B cell (primary cell): ENCODE data around the gene CRYBG3. TPM values are rescaled to one million over a fixed set of nuclear protein-coding genes. Genes with fewer than 3 reads are reported as not detected.

Source experiments
- ATAC-seq: fragments of 200-7000 bp; cut with Tn5 transposase; one replicate; pipeline ENCODE4 v1.10.0; 2021; ENCODE audit warnings: low read depth, mild to moderate bottlenecking, moderate number of reproducible peaks, moderate library complexity
- CTCF ChIA-PET: fragments of 350-600 bp; sonication (Branson Sonifier 250); formaldehyde crosslinking; loops from one replicate; lab custom pipeline; 2021; ENCODE audit warnings: antibody characterized with exemption, inconsistent platforms; lab: Charles Lee
- POLR2A ChIA-PET: fragments of 350-600 bp; sonication (Branson Sonifier 250); formaldehyde crosslinking; loops from one replicate; lab custom pipeline; 2021; ENCODE audit warnings: antibody characterized with exemption; lab: Charles Lee
- DNase-seq: peaks from one replicate; pipeline ENCODE4 v3.0.0; 2013
- H2AFZ ChIP-seq: 2 replicates; pipeline ENCODE4 v1.6.1; 2012; ENCODE audit warnings: mild to moderate bottlenecking, low read depth, low read length; ENCODE audit not compliant: insufficient read depth, poor library complexity, severe bottlenecking
- H3K27ac ChIP-seq, 2 donors: 1 replicate in 1 of 2; 2 replicates in 1 of 2; pipeline ENCODE4 v1.5.1; 2012 to 2013; ENCODE audit warnings: low read length in 2 of 2, mild to moderate bottlenecking in 2 of 2, moderate library complexity in 1 of 2
- H3K27me3 ChIP-seq, 4 experiments: fragments of 200-600 bp in 1 of 4; sonication (generic) in 1 of 4; replicated peaks in 1 of 4; 1 replicate in 2 of 4; 2 replicates in 2 of 4; pipeline versions ENCODE4 v1.6.1 to v1.7.0; 2013 to 2016; ENCODE audit warnings: low read length in 3 of 4, mild to moderate bottlenecking in 2 of 4, mixed read lengths in 1 of 4, moderate library complexity in 1 of 4; ENCODE audit not compliant: insufficient read depth in 4 of 4, control insufficient read depth in 3 of 4; ENCODE audit errors: control extremely low read depth in 1 of 4
- H3K36me3 ChIP-seq, 2 experiments: replicated peaks in 1 of 2; 1 replicate in 1 of 2; 2 replicates in 1 of 2; pipeline versions ENCODE4 v1.6.1 to v1.7.1; 2013; ENCODE audit warnings: low read length in 1 of 2; ENCODE audit not compliant: insufficient read depth in 2 of 2, control insufficient read depth in 1 of 2; ENCODE audit errors: control extremely low read depth in 1 of 2, extremely low read depth in 1 of 2
- H3K4me1 ChIP-seq, 2 donors: fragments of 200-600 bp in 1 of 2; sonication (generic) in 1 of 2; 1 replicate in 1 of 2; 2 replicates in 1 of 2; pipeline versions ENCODE4 v1.5.1 to v1.6.1; 2013 to 2017; ENCODE audit warnings: low read length in 2 of 2; ENCODE audit not compliant: control insufficient read depth in 2 of 2, insufficient read depth in 2 of 2
- H3K4me2 ChIP-seq: replicated peaks from 2 replicates; pipeline ENCODE3; 2012; ENCODE audit warnings: mild to moderate bottlenecking, low read depth, low read length; ENCODE audit not compliant: poor library complexity, severe bottlenecking
- H3K4me3 ChIP-seq, 5 experiments: fragments of 200-600 bp in 1 of 5; sonication (generic) in 1 of 5; 1 replicate in 3 of 5; 2 replicates in 2 of 5; pipeline versions ENCODE4 v1.5.1 to v1.7.0; 2011 to 2016; ENCODE audit warnings: low read length in 4 of 5, mild to moderate bottlenecking in 4 of 5, low read depth in 2 of 5, control low read depth in 1 of 5, moderate library complexity in 1 of 5; ENCODE audit not compliant: insufficient read depth in 1 of 5; ENCODE audit errors: control extremely low read depth in 1 of 5, extremely low read depth in 1 of 5
- H3K79me2 ChIP-seq: fragments of 200-600 bp; sonication (generic); one replicate; pipeline ENCODE4 v1.6.0; 2016; ENCODE audit warnings: low read length; ENCODE audit not compliant: control insufficient read depth, insufficient read depth
- H3K9ac ChIP-seq: fragments of 200-600 bp; sonication (generic); 2 replicates; pipeline ENCODE4 v1.6.1; 2017; ENCODE audit warnings: mild to moderate bottlenecking, low read length, moderate library complexity
- H3K9me3 ChIP-seq, 3 donors: one replicate each; pipeline versions ENCODE4 v1.6.1 to v1.7.1; 2013; ENCODE audit warnings: low read length in 2 of 3; ENCODE audit not compliant: control insufficient read depth in 2 of 3, insufficient read depth in 1 of 3; ENCODE audit errors: control extremely low read depth in 1 of 3
- H4K20me1 ChIP-seq: 2 replicates; pipeline ENCODE4 v1.6.0; 2012; ENCODE audit warnings: mild to moderate bottlenecking, low read length; ENCODE audit not compliant: insufficient read depth, control insufficient read depth, poor library complexity, severe bottlenecking
- H3K27ac Mint-ChIP-seq: one replicate; pipeline ENCODE4 v1.8.0; 2021; ENCODE audit warnings: mixed read lengths
- H3K27me3 Mint-ChIP-seq: one replicate; pipeline ENCODE4 v1.8.0; 2021; ENCODE audit warnings: mixed read lengths
- H3K4me1 Mint-ChIP-seq: one replicate; pipeline ENCODE4 v1.8.0; 2021; ENCODE audit warnings: mixed read lengths
- H3K4me3 Mint-ChIP-seq: one replicate; pipeline ENCODE4 v1.8.0; 2021; ENCODE audit warnings: mixed read lengths
- H3K9me3 Mint-ChIP-seq: one replicate; pipeline ENCODE4 v1.8.0; 2022; ENCODE audit warnings: mixed read lengths; ENCODE audit not compliant: insufficient read depth
- EZH2 ChIP-seq: IDR thresholded peaks from 2 replicates; pipeline ENCODE4 v1.6.1; 2012; ENCODE audit warnings: borderline replicate concordance, low read depth, mild to moderate bottlenecking, moderate library complexity, low read length; ENCODE audit not compliant: insufficient read depth, poor library complexity, severe bottlenecking
- WGBS: methylation state at CpG from one replicate; pipeline ENCODE4 v1.1.5; 2013; ENCODE audit warnings: missing lambda C conversion rate; ENCODE audit not compliant: insufficient coverage; 5-methylcytosine and 5-hydroxymethylcytosine counted together
- intact Hi-C: fragments of 100-400 bp; cut with micrococcal nuclease; formaldehyde crosslinking; loops from one replicate; pipeline ENCODE4 v1.10.0; 2022
- polyA plus RNA-seq: library from polyadenylated mRNA; depleted of rRNA; stranded (reverse); fragments of >200 nt; gene quantifications from 2 replicates; pipeline ENCODE4 v1.2.3, GENCODE V29; 2012
- total RNA-seq, 2 donors: library from RNA; stranded (reverse); fragments of 120-200 nt in 1 of 2; gene quantifications; 1 replicate in 1 of 2; 2 replicates in 1 of 2; pipeline versions ENCODE4 v1.2.3 to v1.2.4, GENCODE V29; 2013 to 2022
- TF ChIP-seq, protein P1 (sequence below): fragments of 200-600 bp; IDR thresholded peaks from one replicate; pipeline ENCODE4 v1.8.0; 2022; ENCODE audit warnings: antibody characterized with exemption, mild to moderate bottlenecking

Gene CRYBG3
- total and polyA plus RNA-seq, 2 donors (not counting 1 experiment from before 2014, with no cell fraction given) = 2.2 to 3.0 TPM

DNA sequence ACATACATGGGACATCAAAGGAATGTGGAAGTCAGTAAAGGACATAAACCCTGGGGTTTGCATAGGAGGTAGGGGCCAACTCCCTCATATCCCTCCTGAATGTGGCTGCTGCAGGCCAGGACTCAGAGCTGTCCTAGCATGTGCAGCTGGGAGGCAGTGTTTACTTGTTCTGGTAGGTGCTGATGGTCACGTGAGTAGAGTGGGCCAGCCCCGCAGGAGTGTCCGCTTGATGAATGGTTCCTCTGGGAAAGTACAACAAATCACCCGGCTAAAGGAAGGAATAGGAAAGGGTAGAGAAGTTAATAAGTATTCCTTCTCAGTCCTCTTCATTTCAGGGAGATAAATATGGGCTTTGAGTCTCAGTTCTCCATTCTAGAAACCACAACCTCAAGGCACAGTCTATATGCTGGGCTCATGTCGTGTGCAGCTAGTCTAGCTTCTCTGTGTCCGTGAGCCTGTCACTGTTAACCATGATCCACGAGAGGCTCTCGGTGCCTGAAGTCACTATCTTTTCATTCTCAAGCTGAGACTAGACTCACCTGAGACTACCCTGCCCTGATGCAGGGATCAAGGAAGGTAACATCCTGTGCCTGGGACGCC, 132.5 kb downstream of the CRYBG3 start:
- no peak overlapping the region for H3K9ac ChIP-seq
- H3K27me3 ChIP-seq = no peaks in the 10 kb centered on the region
- H3K79me2 ChIP-seq = no peaks in the 10 kb centered on the region
- no peaks in the 10 kb centered on the region for H3K9me3 ChIP-seq
- H2AFZ ChIP-seq = no peak overlapping the region
- Mint-ChIP-seq H3K4me3 (no peak overlapping the region), H3K9me3 (no peaks in the 10 kb centered on the region), H3K27ac (no peak overlapping the region), H3K4me1 (peaks cover 12% of the 10 kb centered on the region), H3K27me3 (no peaks in the 10 kb centered on the region)
- ATAC-seq = no peak
- POLR2A ChIA-PET = interaction anchor here (0.6 kb wide), 1 partner anchor 334 kb away, joined by 3 read pairs; no protein-coding TSS in a partner anchor
- DNase-seq = no peak
- no peak overlapping the region for H3K4me2 ChIP-seq
- CTCF ChIA-PET = interaction anchor here (1.4 to 1.5 kb wide), 2 partner anchors 15 to 17 kb away, joined by 4 to 5 read pairs; no protein-coding TSS in a partner anchor
- TF ChIP-seq EZH2 = no peak
- TF ChIP-seq, protein P1, sequence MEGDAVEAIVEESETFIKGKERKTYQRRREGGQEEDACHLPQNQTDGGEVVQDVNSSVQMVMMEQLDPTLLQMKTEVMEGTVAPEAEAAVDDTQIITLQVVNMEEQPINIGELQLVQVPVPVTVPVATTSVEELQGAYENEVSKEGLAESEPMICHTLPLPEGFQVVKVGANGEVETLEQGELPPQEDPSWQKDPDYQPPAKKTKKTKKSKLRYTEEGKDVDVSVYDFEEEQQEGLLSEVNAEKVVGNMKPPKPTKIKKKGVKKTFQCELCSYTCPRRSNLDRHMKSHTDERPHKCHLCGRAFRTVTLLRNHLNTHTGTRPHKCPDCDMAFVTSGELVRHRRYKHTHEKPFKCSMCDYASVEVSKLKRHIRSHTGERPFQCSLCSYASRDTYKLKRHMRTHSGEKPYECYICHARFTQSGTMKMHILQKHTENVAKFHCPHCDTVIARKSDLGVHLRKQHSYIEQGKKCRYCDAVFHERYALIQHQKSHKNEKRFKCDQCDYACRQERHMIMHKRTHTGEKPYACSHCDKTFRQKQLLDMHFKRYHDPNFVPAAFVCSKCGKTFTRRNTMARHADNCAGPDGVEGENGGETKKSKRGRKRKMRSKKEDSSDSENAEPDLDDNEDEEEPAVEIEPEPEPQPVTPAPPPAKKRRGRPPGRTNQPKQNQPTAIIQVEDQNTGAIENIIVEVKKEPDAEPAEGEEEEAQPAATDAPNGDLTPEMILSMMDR = no peak
- no peak overlapping the region for H3K4me3 ChIP-seq
- intact Hi-C loops = no loop called here
- no peaks in the 10 kb centered on the region for H4K20me1 ChIP-seq
- 68% methylated on average over 5 of the region's 9 CpGs for WGBS
- H3K36me3 ChIP-seq = peaks cover 1 to 67% of the 10 kb centered on the region in 2 experiments
- peaks cover 8 to 9% of the 10 kb centered on the region in 2 donors for H3K4me1 ChIP-seq
- no peak overlapping the region for H3K27ac ChIP-seq

DNA sequence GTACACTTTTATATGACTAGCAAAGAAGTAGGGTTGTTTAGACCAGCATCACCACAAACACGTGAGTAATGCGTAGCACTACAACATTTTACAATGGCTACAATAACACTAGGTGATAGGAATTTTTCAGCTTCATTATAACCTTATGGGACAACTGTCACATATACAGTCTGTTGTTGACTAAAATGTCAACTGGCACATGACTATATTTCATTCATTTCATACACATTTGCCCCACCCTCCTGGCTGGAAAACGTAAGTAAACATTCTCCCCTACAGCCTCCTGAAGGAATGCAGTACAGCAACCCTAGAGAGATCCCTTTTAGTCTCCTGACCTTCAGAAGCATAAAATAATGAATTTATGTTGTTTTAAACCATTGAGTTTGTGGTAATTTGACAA, 134.2 kb downstream of the CRYBG3 start:
- Histone ChIP-seq H3K9me3 (no peaks in the 10 kb centered on the region), H3K79me2 (no peaks in the 10 kb centered on the region), H4K20me1 (no peaks in the 10 kb centered on the region), H3K9ac (no peak overlapping the region), H3K36me3 (peaks cover 1 to 69% of the 10 kb centered on the region in 2 experiments), H3K4me3 (no peak overlapping the region), H3K27me3 (no peaks in the 10 kb centered on the region), H2AFZ (no peak overlapping the region), H3K4me2 (no peak overlapping the region), H3K4me1 (peaks cover 8 to 9% of the 10 kb centered on the region in 2 donors), H3K27ac (no peak overlapping the region)
- Mint-ChIP-seq H3K27me3 (no peaks in the 10 kb centered on the region), H3K4me3 (no peak overlapping the region), H3K9me3 (no peaks in the 10 kb centered on the region), H3K4me1 (peaks cover 12% of the 10 kb centered on the region), H3K27ac (no peak overlapping the region)
- ATAC-seq = no peak
- CTCF ChIA-PET = no interaction called here
- no peak for DNase-seq
- no peak for TF ChIP-seq EZH2
- TF ChIP-seq, protein P1 = no peak
- POLR2A ChIA-PET = no interaction called here
- intact Hi-C loops = no loop called here
- WGBS = no CpG with 5 or more reads among the region's 3 CpGs
